A673 (cell line): ENCODE data around the gene QSOX2.

Source experiments
- EZH2 ChIP-seq: fragments of 200-600 bp; sonication (generic); IDR thresholded peaks from 2 replicates; pipeline ENCODE4 v1.6.1; 2017; ENCODE audit warnings: borderline replicate concordance, low read depth, mild to moderate bottlenecking, mixed read lengths, antibody characterized with exemption, low read length; ENCODE audit not compliant: poor library complexity, severe bottlenecking
- TF ChIP-seq, protein P1 (sequence below): fragments of 300-800, 200-600 bp; sonication (generic); conservative IDR thresholded peaks from 2 replicates; pipeline ENCODE4 v1.5.1; 2017; ENCODE audit warnings: low read depth, mild to moderate bottlenecking, antibody characterized with exemption, low read length, moderate library complexity, mixed read lengths

DNA sequence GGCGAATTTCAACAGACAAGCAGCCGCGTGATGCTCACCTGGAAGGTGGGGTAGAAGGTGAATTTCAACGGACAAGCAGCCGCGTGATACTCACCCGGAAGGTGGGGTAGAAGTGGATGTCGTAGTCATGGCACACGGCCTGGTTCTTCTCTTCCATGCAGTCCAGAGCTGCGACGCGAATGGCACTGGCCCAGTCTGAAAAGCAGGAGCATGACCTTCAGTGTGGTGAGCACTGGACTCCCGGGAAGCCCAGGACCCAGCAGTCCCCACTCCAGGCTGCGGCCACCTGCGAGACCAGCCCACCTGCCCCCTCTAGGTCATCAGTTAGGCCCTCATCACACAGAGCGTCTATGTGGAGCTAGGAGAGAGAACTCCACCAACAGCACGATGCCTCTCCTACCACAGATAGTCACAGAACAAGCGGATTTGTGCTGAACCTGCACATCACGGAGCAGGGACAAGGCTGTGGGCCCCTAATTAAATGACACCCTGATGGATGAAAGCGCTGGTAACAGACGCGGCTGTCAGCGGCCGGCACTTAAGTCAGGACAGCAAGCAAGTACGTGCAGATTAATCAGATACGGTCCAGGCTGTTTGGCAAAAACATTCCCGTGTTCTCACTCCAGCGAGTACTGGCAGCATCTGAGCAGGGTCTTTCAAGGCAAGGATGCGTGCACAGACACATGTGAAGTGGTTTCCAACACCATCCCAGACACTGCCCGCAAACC is 18.8 kb downstream of the QSOX2 start:
- TF ChIP-seq, protein P1, sequence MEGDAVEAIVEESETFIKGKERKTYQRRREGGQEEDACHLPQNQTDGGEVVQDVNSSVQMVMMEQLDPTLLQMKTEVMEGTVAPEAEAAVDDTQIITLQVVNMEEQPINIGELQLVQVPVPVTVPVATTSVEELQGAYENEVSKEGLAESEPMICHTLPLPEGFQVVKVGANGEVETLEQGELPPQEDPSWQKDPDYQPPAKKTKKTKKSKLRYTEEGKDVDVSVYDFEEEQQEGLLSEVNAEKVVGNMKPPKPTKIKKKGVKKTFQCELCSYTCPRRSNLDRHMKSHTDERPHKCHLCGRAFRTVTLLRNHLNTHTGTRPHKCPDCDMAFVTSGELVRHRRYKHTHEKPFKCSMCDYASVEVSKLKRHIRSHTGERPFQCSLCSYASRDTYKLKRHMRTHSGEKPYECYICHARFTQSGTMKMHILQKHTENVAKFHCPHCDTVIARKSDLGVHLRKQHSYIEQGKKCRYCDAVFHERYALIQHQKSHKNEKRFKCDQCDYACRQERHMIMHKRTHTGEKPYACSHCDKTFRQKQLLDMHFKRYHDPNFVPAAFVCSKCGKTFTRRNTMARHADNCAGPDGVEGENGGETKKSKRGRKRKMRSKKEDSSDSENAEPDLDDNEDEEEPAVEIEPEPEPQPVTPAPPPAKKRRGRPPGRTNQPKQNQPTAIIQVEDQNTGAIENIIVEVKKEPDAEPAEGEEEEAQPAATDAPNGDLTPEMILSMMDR = no peak
- no peak for TF ChIP-seq EZH2
